IMR-90 (cell line): ENCODE data around the gene OLFML1. TPM values are rescaled to one million over a fixed set of nuclear protein-coding genes. Genes with fewer than 3 reads are reported as not detected.

Experiments
- ATAC-seq: fragments of 200-7000 bp; cut with Tn5 transposase; 2 replicates; pipeline ENCODE4 v1.9.1; 2020; ENCODE audit warnings: low read depth, mild to moderate bottlenecking, moderate library complexity
- BruUV-seq: library from RNA; stranded (reverse); fragments of 400-500 nt; replicated peaks from 2 replicates; lab custom pipeline; 2021; lab: Mats Ljungman, UMichigan
- CTCF ChIA-PET: fragments of 300-600 bp; formaldehyde crosslinking; extraction: SDS; loops from one replicate; lab custom pipeline; 2021; ENCODE audit warnings: antibody characterized with exemption; lab: Yijun Ruan, JAX
- POLR2A ChIA-PET: fragments of 300-600 bp; sonication (Branson Sonifier 250); formaldehyde crosslinking; loops from one replicate; lab custom pipeline; 2022; ENCODE audit warnings: antibody characterized with exemption; ENCODE audit not compliant: unreplicated experiment; lab: Charles Lee
- DNase-seq: peaks from one replicate; pipeline ENCODE4 v3.0.0; 2013
- H2AFZ ChIP-seq: replicated peaks from 2 replicates; pipeline ENCODE3; 2013; ENCODE audit warnings: low read length, mild to moderate bottlenecking; ENCODE audit not compliant: poor library complexity
- H2AK5ac ChIP-seq: 2 replicates; pipeline ENCODE4 v1.6.1; 2013; ENCODE audit warnings: low read depth, low read length, inconsistent platforms
- H2AK9ac ChIP-seq: replicated peaks from 2 replicates; pipeline ENCODE3; 2013; ENCODE audit warnings: mild to moderate bottlenecking, low read depth, low read length, moderate library complexity; ENCODE audit not compliant: poor library complexity
- H2BK120ac ChIP-seq: 2 replicates; pipeline ENCODE4 v1.6.1; 2013; ENCODE audit warnings: low read depth, low read length, inconsistent platforms
- H2BK15ac ChIP-seq: 3 replicates; pipeline ENCODE4 v1.6.1; 2013; ENCODE audit warnings: low read depth, low read length, inconsistent platforms
- H2BK20ac ChIP-seq: 2 replicates; pipeline ENCODE4 v1.6.1; 2013; ENCODE audit warnings: low read depth, mild to moderate bottlenecking, inconsistent platforms, low read length, moderate library complexity
- H2BK5ac ChIP-seq: 2 replicates; pipeline ENCODE4 v1.6.1; 2013; ENCODE audit warnings: mild to moderate bottlenecking, low read depth, low read length, inconsistent platforms; ENCODE audit not compliant: poor library complexity, severe bottlenecking
- H3K14ac ChIP-seq: replicated peaks from 2 replicates; pipeline ENCODE4 v1.6.1; 2013; ENCODE audit warnings: low read depth, low read length, inconsistent platforms
- H3K18ac ChIP-seq: 2 replicates; pipeline ENCODE4 v1.6.1; 2013; ENCODE audit warnings: low read depth, low read length, control low read depth
- H3K23ac ChIP-seq: 2 replicates; pipeline ENCODE4 v1.6.1; 2013; ENCODE audit warnings: low read depth, low read length, inconsistent platforms
- H3K27ac ChIP-seq: 2 replicates; pipeline ENCODE4 v1.5.1; 2013; ENCODE audit warnings: mild to moderate bottlenecking, control low read depth, low read length; ENCODE audit not compliant: insufficient read depth
- H3K27me3 ChIP-seq: 2 replicates; pipeline ENCODE4 v1.6.1; 2013; ENCODE audit warnings: low read length; ENCODE audit not compliant: control insufficient read depth, insufficient read depth
- H3K36me3 ChIP-seq: 2 replicates; pipeline ENCODE4 v1.6.1; 2013; ENCODE audit warnings: low read length, mixed read lengths; ENCODE audit not compliant: control insufficient read depth, insufficient read depth
- H3K4ac ChIP-seq: 2 replicates; pipeline ENCODE4 v1.6.1; 2013; ENCODE audit warnings: low read depth, low read length, inconsistent platforms
- H3K4me1 ChIP-seq: 2 replicates; pipeline ENCODE4 v1.6.1; 2013; ENCODE audit warnings: low read length, mixed read lengths; ENCODE audit not compliant: control insufficient read depth, insufficient read depth
- H3K4me2 ChIP-seq: 2 replicates; pipeline ENCODE4 v1.6.1; 2013; ENCODE audit warnings: low read depth, mild to moderate bottlenecking, control low read depth, low read length, moderate library complexity
- H3K4me3 ChIP-seq: 2 replicates; pipeline ENCODE4 v1.5.1; 2013; ENCODE audit warnings: low read depth, mild to moderate bottlenecking, control low read depth, low read length, moderate library complexity; ENCODE audit not compliant: insufficient read depth
- H3K56ac ChIP-seq: 2 replicates; pipeline ENCODE4 v1.6.1; 2013; ENCODE audit warnings: low read length, inconsistent platforms; ENCODE audit not compliant: insufficient read depth; ENCODE audit errors: extremely low read depth
- H3K79me1 ChIP-seq, 2 experiments: 2 replicates each; pipeline ENCODE4 v1.6.1; 2013; ENCODE audit warnings: low read length in 2 of 2, inconsistent platforms in 1 of 2, low read depth in 1 of 2
- H3K9ac ChIP-seq: 2 replicates; pipeline ENCODE4 v1.6.1; 2013; ENCODE audit warnings: low read depth, low read length, control low read depth
- H3K9me1 ChIP-seq: 2 replicates; pipeline ENCODE4 v1.6.1; 2013; ENCODE audit warnings: low read length, inconsistent platforms; ENCODE audit not compliant: insufficient read depth
- H3K9me3 ChIP-seq: 2 replicates; pipeline ENCODE4 v1.6.1; 2013; ENCODE audit warnings: low read length; ENCODE audit not compliant: control insufficient read depth, insufficient read depth
- H4K20me1 ChIP-seq: 2 replicates; pipeline ENCODE4 v1.6.1; 2013; ENCODE audit warnings: low read length, inconsistent platforms; ENCODE audit not compliant: insufficient read depth
- H4K5ac ChIP-seq: 2 replicates; pipeline ENCODE4 v1.6.1; 2013; ENCODE audit warnings: mild to moderate bottlenecking, low read depth, low read length, control low read depth
- H4K8ac ChIP-seq, 2 experiments: 2 replicates each; pipeline ENCODE4 v1.6.1; 2013; ENCODE audit warnings: low read depth in 2 of 2, low read length in 2 of 2, control low read depth in 1 of 2, inconsistent platforms in 1 of 2
- H4K91ac ChIP-seq: 2 replicates; pipeline ENCODE4 v1.6.1; 2013; ENCODE audit warnings: low read depth, low read length, inconsistent platforms; ENCODE audit not compliant: insufficient read depth
- MXI1 ChIP-seq: IDR thresholded peaks from 2 replicates; pipeline ENCODE4 v1.6.1; 2012; ENCODE audit warnings: low read depth, mild to moderate bottlenecking, low read length, moderate library complexity, borderline replicate concordance
- NFE2L2 ChIP-seq: fragments of 150-350 bp; IDR thresholded peaks from 2 replicates; pipeline ENCODE4 v1.6.1; 2016; ENCODE audit warnings: low read depth, mild to moderate bottlenecking, low read length
- WGBS, 2 experiments: methylation state at CpG; one replicate each; pipeline versions ENCODE4 v1.1.5 to v1.1.7; 2013; ENCODE audit warnings: missing lambda C conversion rate in 2 of 2; ENCODE audit not compliant: insufficient read length in 1 of 2; ENCODE audit errors: extremely low coverage in 2 of 2; 5-methylcytosine and 5-hydroxymethylcytosine counted together
- dilution Hi-C: fragments of 300-500 bp; cut with HindIII; formaldehyde crosslinking; loops from one replicate; pipeline ENCODE4 v1.14.3; 2018; ENCODE audit warnings: low sequenced_read_pairs; ENCODE audit not compliant: unreplicated experiment
- in situ Hi-C: fragments of 300-500 bp; cut with MboI; formaldehyde crosslinking; loops from 3 replicates; pipeline ENCODE4 v1.14.3; 2019; ENCODE audit warnings: low sequenced_read_pairs, inconsistent platforms, mixed read lengths
- intact Hi-C: fragments of 100-400 bp; cut with micrococcal nuclease; formaldehyde crosslinking; loops from 2 replicates; pipeline ENCODE4 v1.10.0; 2022
- polyA plus RNA-seq, 3 experiments: library from polyadenylated mRNA; depleted of rRNA; stranded (reverse); fragments of >200 nt; gene quantifications; 2 replicates each; pipeline ENCODE4 v1.2.3, GENCODE V29; 2012; ENCODE audit warnings: low replicate concordance in 1 of 3
- total RNA-seq: library from RNA; depleted of rRNA; stranded (reverse); fragments of >200 nt; gene quantifications from 2 replicates; pipeline ENCODE4 v1.2.3, GENCODE V29; 2012

Gene OLFML1
- total and polyA plus RNA-seq, 2 of the 4 experiments (the other 2 are of a cell fraction) = 0.10 to 0.18 TPM

DNA sequence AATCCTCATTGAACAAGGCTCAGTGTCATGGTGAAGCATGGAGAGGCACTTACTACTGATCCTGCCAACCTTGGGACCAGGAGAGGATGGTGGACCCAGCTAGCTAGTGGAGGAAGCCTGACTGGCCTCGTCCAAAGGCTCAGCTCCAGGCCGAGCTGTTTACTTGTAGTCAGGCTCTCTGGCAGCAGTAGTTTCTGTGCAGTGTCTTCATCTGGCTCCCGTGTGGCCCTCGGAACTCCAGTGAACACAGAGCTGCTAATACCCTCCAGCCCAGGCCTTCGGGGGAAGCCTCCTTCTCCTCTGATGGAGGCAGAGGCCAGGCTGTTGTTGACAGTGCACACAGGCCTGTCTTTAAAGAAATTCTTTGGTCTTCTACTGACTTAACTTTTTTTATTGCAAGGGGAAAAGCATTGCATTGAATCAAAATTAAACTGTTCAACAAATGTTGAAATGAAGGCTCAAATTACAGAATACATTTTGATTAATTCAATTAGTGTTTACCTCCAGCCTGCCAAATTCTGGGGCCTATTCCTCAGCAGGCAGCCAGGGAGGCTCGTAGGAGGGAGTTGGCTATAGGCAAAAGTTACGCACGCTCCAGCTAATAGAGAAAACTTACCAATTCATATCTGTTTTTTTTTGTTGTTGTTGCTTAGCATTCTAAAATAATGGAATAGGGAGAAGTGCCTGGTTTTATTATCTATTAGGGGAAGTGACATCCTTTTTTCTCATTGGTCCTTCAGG, 47.3 kb downstream of the OLFML1 start:
- no CpG with 5 or more reads among the region's 8 CpGs for WGBS, 2 experiments
- TF ChIP-seq NFE2L2 (no peak), MXI1 (no peak)
- POLR2A ChIA-PET = no interaction called here

More for the DNA sequence above, 47.3 kb downstream of the OLFML1 start:
- H3K18ac ChIP-seq = no peak overlapping the region
- no peak overlapping the region for H2BK20ac ChIP-seq
- H4K91ac ChIP-seq = no peak overlapping the region
- dilution Hi-C loops (no loop called here), intact Hi-C loops (no loop called here), in situ Hi-C loops (no loop called here)
- no peaks in the 10 kb centered on the region for H4K20me1 ChIP-seq
- DNase-seq (no peak), ATAC-seq (no peak)
- BruUV-seq = no TSS peak
- no peak overlapping the region for H2BK5ac ChIP-seq
- no peaks in the 10 kb centered on the region for H3K4me1 ChIP-seq
- no peak overlapping the region for H3K4ac ChIP-seq
- H2BK120ac ChIP-seq = no peak overlapping the region
- H3K9me3 ChIP-seq = no peaks in the 10 kb centered on the region
- no peak overlapping the region for H3K4me3 ChIP-seq
- H3K23ac ChIP-seq = no peak overlapping the region
- no peak overlapping the region for H3K9ac ChIP-seq
- no peak overlapping the region for H3K27ac ChIP-seq
- CTCF ChIA-PET = no interaction called here
- H4K8ac ChIP-seq = no peak overlapping the region
- no peaks in the 10 kb centered on the region for H3K79me1 ChIP-seq
- no peak overlapping the region for H4K5ac ChIP-seq
- H3K9me1 ChIP-seq = no peaks in the 10 kb centered on the region
- no peaks in the 10 kb centered on the region for H3K36me3 ChIP-seq
- no peak overlapping the region for H2AK5ac ChIP-seq
- H3K27me3 ChIP-seq = peaks cover 8% of the 10 kb centered on the region
- H3K56ac ChIP-seq = no peak overlapping the region
- no peak overlapping the region for H2AK9ac ChIP-seq
- no peak overlapping the region for H2BK15ac ChIP-seq
- no peak overlapping the region for H3K4me2 ChIP-seq
- no peak overlapping the region for H2AFZ ChIP-seq
- no peak overlapping the region for H3K14ac ChIP-seq
